GM18870 (cell line): ENCODE data around the gene DCAF11.
A peak's percentile ranks its signal among the peaks of the same experiment; 100 is the strongest.

Source experiments
- ATAC-seq: cut with Tn5 transposase; IDR thresholded peaks from one replicate; pipeline ENCODE4 v1.9.1; 2021; ENCODE audit warnings: moderate library complexity; ENCODE audit not compliant: unreplicated experiment

Gene DCAF11

DNA sequence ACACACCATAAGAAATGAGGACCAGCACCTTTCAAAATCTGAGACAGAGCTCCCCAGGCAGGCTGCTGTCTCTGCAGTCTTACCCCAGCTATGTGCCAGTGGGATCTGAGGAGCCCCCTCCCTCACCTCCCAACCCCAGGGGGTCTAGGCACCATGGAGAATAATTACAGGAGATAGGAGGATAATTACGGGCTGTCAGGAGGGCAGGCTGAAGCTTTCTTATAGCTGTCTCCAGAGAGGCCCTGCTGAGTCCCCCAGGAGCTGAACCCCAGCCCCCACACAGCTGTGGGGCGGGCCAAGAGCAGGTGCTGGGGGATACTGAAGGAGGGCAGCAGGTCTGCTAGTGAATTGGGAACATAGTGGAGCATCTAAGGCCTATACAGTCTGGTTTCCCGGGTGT is 36.4 kb upstream of the DCAF11 start:
- no peak for ATAC-seq

DNA sequence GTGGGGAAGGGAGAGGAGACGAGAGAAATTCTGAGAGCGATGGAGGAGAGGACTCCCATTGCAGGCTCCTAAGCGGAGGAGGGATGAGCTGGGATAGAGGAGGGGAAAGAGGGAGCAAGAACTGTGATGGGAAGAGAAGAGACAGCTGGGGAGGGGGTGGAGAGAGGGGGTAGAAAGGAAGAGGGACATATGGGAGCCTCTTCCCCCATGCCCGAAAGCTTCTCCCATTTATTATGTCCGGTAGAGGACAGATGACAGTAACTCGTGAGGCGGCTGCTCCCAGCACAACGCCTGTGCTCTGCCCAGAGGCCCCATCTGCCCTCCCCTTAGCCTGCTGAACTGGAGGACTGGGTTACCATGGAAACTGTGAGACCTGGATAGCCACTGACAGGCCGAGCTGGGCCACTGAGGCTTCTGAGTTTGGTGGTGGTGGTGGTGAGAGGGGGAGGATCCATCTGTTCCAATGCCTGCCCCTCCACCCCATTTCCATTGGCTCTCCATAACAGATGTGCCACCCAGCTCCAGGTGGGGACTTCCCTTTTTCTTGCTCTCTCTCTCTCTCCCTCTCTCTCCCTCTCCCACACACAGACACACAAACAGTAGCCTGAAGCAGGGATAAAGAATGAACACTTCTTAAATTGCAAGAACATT is 35.0 kb upstream of the DCAF11 start:
- ATAC-seq: no peak

DNA sequence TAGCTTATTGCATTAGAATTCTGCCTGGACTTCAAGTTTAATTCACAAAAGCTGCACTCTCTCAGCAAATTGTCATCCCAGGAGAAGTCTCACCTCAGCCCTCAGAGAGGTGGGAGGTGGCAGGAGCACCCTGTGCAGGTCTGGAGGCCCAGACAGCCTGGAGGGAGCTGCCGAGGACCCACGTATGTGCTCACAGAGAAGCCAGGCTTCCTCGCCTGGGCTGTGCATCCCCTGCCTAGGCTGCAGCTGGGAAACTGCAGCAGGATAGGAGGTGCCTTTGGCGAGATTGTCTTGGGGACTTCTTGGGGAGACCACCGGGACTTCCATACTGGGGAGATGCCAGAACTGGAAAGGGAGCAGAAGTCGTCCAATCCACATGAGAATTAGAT is 34.4 kb upstream of the DCAF11 start:
- no peak for ATAC-seq

- peak; percentile 80 for ATAC-seq
Observed at GRCh38 chr14:24080888-24081738, 33.5 kb upstream of the DCAF11 start.

- no peak for ATAC-seq
Observed at GRCh38 chr14:24081739-24082211, 32.8 kb upstream of the DCAF11 start.

GRCh38 chr14:24082411-24083080 is 32.0 kb upstream of the DCAF11 start:
- no peak for ATAC-seq

- ATAC-seq: no peak
Observed at GRCh38 chr14:24083462-24083861, 31.1 kb upstream of the DCAF11 start.

DNA sequence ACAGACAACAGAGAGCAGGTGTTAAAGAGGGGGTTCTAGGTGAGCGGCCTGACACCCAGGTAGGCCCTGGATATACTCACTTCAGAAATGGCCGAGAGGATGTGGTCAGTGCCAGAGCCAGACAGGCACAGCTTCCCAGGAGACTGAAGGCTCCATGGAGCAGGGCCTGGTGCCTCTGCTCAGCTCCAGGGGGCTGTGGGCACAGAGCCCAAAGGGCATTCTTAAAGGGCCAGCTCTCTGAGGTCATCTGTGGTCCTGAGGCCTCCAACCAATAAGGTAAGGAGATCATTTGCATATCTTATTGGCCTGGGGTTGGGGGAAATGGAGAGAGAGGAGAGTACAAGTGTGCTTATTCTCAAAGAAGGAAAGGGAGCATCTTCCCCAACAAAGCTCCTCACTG is 30.1 kb upstream of the DCAF11 start:
- ATAC-seq: no peak

DNA sequence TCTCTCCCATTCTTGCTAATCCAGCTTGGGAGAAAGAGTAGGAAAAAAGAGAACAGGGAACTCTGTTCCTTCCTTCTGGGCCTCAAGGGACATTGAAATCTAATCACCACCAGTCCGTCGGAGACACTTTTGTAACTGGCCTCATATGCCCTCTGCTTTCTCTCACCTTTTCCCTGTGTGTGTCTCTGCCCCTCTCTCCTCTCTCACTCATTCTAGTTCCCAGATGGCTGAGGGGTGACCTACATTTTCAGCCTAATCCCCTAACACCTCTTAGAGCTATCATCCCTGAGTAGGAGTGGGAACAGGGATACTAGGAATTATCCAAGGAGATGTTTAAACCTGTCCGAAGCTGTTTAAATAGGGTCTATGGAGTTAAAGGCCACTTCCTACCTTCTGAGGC is 29.4 kb upstream of the DCAF11 start:
- ATAC-seq: no peak

- no peak for ATAC-seq
Observed at GRCh38 chr14:24086193-24086955, 28.2 kb upstream of the DCAF11 start.

GRCh38 chr14:24087004-24087403 is 27.6 kb upstream of the DCAF11 start:
- ATAC-seq: no peak

GRCh38 chr14:24088095-24088494 is 26.5 kb upstream of the DCAF11 start:
- ATAC-seq: no peak

DNA sequence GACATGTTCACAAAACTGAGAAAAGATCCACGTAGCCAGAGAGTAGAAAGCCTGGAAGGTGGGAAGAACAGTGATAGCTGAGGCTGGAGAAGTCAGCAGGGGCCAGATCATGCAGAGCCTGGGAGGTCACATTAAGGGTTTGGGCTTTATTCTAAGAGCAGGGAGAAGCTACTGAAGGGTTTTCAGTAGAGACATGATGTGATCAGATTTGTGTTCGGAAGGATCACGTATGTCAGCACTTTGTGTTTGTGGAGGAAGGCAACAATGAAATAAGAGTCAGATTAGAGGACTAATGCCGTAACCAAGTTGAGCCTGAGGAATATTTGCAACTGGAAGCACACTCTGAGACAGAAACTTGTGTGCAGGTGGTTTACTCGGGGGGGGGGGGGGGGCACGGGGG is 24.7 kb upstream of the DCAF11 start:
- no peak for ATAC-seq

DNA sequence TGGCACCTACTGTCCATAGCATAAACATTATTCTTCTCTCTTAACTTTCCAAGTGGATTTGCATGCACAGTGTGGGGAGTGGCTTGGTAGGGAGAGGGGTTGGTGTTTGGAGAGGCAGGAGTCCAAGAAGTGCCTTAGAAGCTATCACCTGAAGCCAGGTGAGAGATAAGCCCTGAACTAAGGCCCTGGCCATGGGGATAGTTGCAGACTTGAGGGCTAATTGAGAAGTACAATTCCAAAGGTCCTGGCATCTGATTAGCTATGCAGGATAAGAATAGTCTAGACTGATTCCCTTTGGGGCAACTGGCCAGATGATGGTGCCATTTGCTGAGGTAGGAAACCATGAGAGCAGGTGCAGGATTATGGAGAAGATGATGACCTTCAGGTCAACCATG is 22.5 kb upstream of the DCAF11 start:
- ATAC-seq: no peak

DNA sequence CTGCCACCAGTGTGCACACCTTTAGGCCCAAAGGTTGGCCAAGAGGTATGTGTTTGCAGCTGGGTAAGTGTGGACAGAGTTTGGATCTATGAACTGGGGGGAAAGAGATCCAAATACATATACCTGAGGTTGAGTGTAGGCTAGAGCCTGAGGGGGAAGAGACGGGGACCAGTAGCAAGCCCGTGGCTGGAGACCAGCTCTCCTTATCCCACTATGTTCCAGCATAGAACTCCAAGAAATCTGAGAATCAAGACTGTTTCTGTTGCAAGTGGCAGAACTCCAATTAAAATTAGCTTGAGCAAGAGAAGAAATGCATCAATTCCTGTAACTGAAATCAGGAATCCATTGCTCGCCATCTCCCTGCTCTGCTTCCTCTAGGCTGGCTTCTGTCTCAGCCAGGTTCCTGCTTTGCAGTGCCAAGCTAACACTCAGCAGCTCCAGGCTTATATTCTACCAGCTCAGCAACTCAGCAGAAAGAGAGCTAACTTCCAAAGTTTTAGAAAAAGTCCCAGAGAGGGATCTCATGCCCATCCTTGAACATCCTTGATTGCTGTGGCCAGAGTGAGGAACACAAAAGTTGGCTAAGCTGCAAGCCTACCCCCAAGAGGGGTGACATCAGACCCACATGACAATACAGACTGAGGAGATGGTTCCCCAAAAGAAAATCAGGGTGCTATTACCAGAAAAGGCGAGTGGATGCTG is 21.9 kb upstream of the DCAF11 start:
- no peak for ATAC-seq

DNA sequence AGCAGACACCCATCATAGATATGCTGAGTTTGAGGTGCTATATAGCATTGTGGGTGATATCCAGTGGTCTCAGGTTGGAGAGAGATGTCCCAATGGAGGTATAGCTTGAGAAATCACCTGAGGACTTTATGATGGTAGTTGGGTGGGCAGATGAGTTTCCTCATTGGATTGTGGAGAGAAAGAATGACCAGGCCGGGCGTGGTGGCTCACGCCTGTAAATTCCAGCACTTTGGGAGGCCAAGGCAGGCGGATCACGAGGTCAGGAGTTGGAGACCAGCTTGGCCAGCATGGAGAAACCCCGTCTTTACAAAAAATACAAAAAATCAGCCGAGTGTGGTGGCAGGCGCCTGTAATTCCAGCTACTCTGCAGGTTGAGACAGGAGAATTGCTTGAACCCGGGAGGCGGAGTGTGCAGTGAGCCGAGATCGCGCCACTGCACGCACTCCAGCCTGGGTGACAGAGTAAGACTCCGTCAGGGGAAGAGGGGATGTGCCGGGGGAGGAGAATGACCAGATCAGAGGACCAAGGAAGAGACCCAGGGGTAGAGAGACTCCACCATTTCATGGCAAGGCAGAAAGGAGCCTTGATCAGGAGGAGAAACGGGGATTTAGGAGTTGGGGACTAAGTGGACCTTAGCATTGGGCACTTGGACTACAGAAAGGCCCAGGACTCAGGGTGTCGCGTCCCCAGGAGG is 21.2 kb upstream of the DCAF11 start:
- no peak for ATAC-seq

GRCh38 chr14:24093901-24094840 is 20.4 kb upstream of the DCAF11 start, which contains the start of gene PCK2:
TSS of gene PCK2 (plus strand) at chr14:24094311. CDS start at chr14:24094406, 95 bp downstream.
- ATAC-seq: no peak

DNA sequence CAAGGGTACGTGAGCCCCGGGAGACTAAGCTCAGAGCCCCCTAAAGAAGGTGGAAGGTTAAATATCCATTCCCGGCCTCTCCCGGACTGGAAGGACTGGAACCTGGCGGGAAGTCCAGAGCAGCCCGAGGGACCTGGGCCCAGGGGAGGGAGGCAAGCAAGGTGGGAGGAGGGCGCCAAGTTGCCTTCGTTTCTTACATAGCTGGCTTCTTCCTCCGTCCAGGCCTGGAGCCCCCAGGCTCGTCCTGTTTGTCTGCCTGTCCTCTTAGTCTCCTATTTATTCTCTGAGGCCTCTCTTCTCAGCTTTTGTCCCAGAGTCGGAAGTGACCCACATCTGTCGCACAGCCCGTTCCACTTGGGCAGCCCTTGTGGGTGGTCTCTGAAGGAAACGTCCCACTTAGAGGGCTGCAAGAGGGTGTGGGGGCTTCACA is 19.7 kb upstream of the DCAF11 start:
- ATAC-seq: no peak
